HepG2 (cell line): Measurements from ENCODE around the gene ZFP90. TPM values are rescaled to one million over a fixed set of nuclear protein-coding genes. Genes with fewer than 3 reads are reported as not detected.

Source experiments
- IRX3 ChIP-seq: sonication (generic); formaldehyde crosslinking; IDR thresholded peaks from 2 replicates; pipeline ENCODE4 v1.8.1; 2023; ENCODE audit warnings: mild to moderate bottlenecking, low read depth, missing genetic modification reagents, borderline replicate concordance
- MEIS1 ChIP-seq: sonication (generic); formaldehyde crosslinking; IDR thresholded peaks from 2 replicates; pipeline ENCODE4 v1.9.0; 2021; ENCODE audit warnings: mild to moderate bottlenecking, missing genetic modification reagents, moderate library complexity, borderline replicate concordance
- NAIF1 ChIP-seq: sonication (generic); formaldehyde crosslinking; IDR thresholded peaks from 2 replicates; pipeline ENCODE4 v1.5.0; 2020; ENCODE audit warnings: mild to moderate bottlenecking, missing genetic modification reagents, borderline replicate concordance
- RFX1 ChIP-seq: fragments of 450-650 bp; IDR thresholded peaks from 2 replicates; pipeline ENCODE4 v1.6.1; 2017
- SAFB2 ChIP-seq: sonication (generic); formaldehyde crosslinking; IDR thresholded peaks from 2 replicates; pipeline ENCODE4 v1.5.1; 2020; ENCODE audit warnings: missing genetic modification reagents, low read depth, mild to moderate bottlenecking, borderline replicate concordance
- SOX13 ChIP-seq, 3 experiments: fragments of 450-650 bp in 1 of 3; sonication (generic) in 1 of 3; formaldehyde crosslinking in 1 of 3; IDR thresholded peaks in 2 of 3; conservative IDR thresholded peaks in 1 of 3; 2 replicates each; pipeline versions ENCODE4 v1.5.0 to v1.6.1; 2016 to 2020; ENCODE audit warnings: antibody characterized with exemption in 1 of 3, mild to moderate bottlenecking in 1 of 3, missing compliant biosample characterization in 1 of 3, missing genetic modification reagents in 1 of 3, moderate library complexity in 1 of 3
- TEAD2 ChIP-seq: sonication (generic); formaldehyde crosslinking; IDR thresholded peaks from 2 replicates; pipeline ENCODE4 v1.9.0; 2021; ENCODE audit warnings: missing genetic modification reagents
- TOPORS ChIP-seq: sonication (generic); formaldehyde crosslinking; IDR thresholded peaks from 2 replicates; pipeline ENCODE4 v1.8.0; 2023; ENCODE audit warnings: mild to moderate bottlenecking, missing genetic modification reagents
- ZNF205 ChIP-seq: IDR thresholded peaks from 2 replicates; pipeline ENCODE4 v1.6.1; 2018; ENCODE audit warnings: missing biosample characterization, missing genetic modification reagents
- ZNF672 ChIP-seq: sonication (generic); formaldehyde crosslinking; IDR thresholded peaks from 2 replicates; pipeline ENCODE4 v1.8.1; 2022; ENCODE audit warnings: missing genetic modification reagents
- polyA plus RNA-seq, 8 experiments: library from polyadenylated mRNA; depleted of rRNA in 3 of 8; stranded (reverse) in 7 of 8; unstranded in 1 of 8; fragments of >200 nt; fragmentation: Illumina TruSeq in 4 of 8; extraction: Trizol in 4 of 8; gene quantifications; 2 replicates each; pipeline versions ENCODE4 v1.2.1 to v1.2.3, GENCODE V29; 2011 to 2016; ENCODE audit warnings: low read depth in 4 of 8, missing spikeins in 1 of 8, mixed read lengths in 1 of 8; ENCODE audit not compliant: insufficient read depth in 1 of 8
- total RNA-seq, 5 experiments: library from RNA; depleted of rRNA; stranded (reverse); fragments of >200 nt; fragmentation: Illumina TruSeq; extraction: Trizol; gene quantifications; 2 replicates each; pipeline ENCODE4 v1.2.3, GENCODE V29; 2016; ENCODE audit warnings: low read depth in 1 of 5
- TF ChIP-seq, protein P1 (sequence below): sonication (generic); formaldehyde crosslinking; IDR thresholded peaks from 2 replicates; pipeline ENCODE4 v1.4.0; 2020; ENCODE audit warnings: missing genetic modification reagents, borderline replicate concordance
- TF ChIP-seq, protein P2 (sequence below): sonication (generic); formaldehyde crosslinking; IDR thresholded peaks from 2 replicates; pipeline ENCODE4 v1.4.0; 2020; ENCODE audit warnings: mild to moderate bottlenecking, missing genetic modification reagents, borderline replicate concordance
- TF ChIP-seq, protein P3 (sequence below): sonication (generic); formaldehyde crosslinking; IDR thresholded peaks from 2 replicates; pipeline ENCODE4 v1.5.0; 2020; ENCODE audit warnings: mild to moderate bottlenecking, missing genetic modification reagents, moderate library complexity
- TF ChIP-seq, protein P4 (sequence below): sonication (generic); formaldehyde crosslinking; IDR thresholded peaks from 2 replicates; pipeline ENCODE4 v1.5.1; 2020; ENCODE audit warnings: mild to moderate bottlenecking, missing genetic modification reagents

Gene ZFP90
- total and polyA plus RNA-seq, 2 of the 13 experiments (the other 11 are each of a cell fraction or from before 2014, with no cell fraction given) = 17.6 to 18.9 TPM

DNA sequence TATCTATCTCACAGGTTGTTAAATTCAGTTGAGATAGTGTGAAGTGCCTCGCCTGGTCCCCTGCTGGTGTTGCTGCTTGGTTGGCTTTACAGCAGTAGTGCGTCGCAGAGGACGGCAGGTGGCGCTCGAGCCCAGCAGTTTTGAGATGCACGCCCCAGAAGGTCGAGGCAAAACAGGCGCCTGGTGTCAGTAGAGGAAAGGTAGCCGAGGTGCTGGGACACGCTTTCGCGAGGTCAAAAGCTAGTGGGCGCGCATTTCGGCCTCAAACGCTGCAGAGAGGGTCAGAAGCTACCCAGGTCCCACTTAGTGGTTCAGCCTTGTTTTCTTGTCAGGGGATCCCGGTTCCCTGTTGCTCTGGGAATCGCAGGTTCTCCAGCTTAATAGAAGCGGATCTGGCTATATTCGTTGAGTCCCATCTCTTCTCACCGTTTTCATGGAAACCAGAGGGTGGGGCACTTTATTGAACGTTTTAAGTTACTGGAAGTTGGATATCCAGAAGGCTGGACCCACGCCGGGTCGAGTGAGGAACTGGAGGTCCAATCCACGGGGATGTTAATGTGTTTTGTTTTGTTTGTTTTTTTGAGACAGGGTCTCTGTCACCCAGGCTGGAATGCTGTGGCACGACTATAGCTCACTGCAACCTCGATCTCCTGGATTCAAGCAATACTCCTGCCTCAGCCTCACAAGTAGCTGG, 10.3 kb upstream of the ZFP90 start (continued):
- TF ChIP-seq NAIF1 (CRISPR knock-in tag) (no peak), MEIS1 (CRISPR knock-in tag) (peak; percentile 77; the same call in 1 of the 2 replicates), TEAD2 (no peak), SAFB2 (CRISPR knock-in tag) (no peak), ZNF205 (CRISPR knock-in tag) (peak; percentile 82), TOPORS (no peak), ZNF672 (CRISPR knock-in tag) (no peak), SOX13 (IDR thresholded peaks at IDR 0.05) (no peak), SOX13 (CRISPR knock-in tag; conservative IDR thresholded peaks at IDR 0.05 in 1 of 2, IDR thresholded peaks at IDR 0.05 in 1 of 2) (0 out of 4 replicates have a peak, but pooled peaks of 1 of the 2 experiments have one; percentile 23), IRX3 (CRISPR knock-in tag) (no peak), RFX1 (no peak)
- TF ChIP-seq, protein P1, sequence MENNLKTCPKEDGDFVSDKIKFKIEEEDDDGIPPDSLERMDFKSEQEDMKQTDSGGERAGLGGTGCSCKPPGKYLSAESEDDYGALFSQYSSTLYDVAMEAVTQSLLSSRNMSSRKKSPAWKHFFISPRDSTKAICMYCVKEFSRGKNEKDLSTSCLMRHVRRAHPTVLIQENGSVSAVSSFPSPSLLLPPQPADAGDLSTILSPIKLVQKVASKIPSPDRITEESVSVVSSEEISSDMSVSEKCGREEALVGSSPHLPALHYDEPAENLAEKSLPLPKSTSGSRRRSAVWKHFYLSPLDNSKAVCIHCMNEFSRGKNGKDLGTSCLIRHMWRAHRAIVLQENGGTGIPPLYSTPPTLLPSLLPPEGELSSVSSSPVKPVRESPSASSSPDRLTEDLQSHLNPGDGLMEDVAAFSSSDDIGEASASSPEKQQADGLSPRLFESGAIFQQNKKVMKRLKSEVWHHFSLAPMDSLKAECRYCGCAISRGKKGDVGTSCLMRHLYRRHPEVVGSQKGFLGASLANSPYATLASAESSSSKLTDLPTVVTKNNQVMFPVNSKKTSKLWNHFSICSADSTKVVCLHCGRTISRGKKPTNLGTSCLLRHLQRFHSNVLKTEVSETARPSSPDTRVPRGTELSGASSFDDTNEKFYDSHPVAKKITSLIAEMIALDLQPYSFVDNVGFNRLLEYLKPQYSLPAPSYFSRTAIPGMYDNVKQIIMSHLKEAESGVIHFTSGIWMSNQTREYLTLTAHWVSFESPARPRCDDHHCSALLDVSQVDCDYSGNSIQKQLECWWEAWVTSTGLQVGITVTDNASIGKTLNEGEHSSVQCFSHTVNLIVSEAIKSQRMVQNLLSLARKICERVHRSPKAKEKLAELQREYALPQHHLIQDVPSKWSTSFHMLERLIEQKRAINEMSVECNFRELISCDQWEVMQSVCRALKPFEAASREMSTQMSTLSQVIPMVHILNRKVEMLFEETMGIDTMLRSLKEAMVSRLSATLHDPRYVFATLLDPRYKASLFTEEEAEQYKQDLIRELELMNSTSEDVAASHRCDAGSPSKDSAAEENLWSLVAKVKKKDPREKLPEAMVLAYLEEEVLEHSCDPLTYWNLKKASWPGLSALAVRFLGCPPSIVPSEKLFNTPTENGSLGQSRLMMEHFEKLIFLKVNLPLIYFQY (CRISPR knock-in tag) = 0 out of 2 replicates have a peak, but pooled peaks have one; percentile 63
- TF ChIP-seq, protein P2, sequence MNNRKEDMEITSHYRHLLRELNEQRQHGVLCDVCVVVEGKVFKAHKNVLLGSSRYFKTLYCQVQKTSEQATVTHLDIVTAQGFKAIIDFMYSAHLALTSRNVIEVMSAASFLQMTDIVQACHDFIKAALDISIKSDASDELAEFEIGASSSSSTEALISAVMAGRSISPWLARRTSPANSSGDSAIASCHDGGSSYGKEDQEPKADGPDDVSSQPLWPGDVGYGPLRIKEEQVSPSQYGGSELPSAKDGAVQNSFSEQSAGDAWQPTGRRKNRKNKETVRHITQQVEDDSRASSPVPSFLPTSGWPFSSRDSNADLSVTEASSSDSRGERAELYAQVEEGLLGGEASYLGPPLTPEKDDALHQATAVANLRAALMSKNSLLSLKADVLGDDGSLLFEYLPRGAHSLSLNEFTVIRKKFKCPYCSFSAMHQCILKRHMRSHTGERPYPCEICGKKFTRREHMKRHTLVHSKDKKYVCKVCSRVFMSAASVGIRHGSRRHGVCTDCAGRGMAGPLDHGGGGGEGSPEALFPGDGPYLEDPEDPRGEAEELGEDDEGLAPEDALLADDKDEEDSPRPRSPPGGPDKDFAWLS = 0 out of 2 replicates have a peak, but pooled peaks have one; percentile 40
- TF ChIP-seq, protein P3, sequence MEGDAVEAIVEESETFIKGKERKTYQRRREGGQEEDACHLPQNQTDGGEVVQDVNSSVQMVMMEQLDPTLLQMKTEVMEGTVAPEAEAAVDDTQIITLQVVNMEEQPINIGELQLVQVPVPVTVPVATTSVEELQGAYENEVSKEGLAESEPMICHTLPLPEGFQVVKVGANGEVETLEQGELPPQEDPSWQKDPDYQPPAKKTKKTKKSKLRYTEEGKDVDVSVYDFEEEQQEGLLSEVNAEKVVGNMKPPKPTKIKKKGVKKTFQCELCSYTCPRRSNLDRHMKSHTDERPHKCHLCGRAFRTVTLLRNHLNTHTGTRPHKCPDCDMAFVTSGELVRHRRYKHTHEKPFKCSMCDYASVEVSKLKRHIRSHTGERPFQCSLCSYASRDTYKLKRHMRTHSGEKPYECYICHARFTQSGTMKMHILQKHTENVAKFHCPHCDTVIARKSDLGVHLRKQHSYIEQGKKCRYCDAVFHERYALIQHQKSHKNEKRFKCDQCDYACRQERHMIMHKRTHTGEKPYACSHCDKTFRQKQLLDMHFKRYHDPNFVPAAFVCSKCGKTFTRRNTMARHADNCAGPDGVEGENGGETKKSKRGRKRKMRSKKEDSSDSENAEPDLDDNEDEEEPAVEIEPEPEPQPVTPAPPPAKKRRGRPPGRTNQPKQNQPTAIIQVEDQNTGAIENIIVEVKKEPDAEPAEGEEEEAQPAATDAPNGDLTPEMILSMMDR = peak; percentile 99
- TF ChIP-seq, protein P4, sequence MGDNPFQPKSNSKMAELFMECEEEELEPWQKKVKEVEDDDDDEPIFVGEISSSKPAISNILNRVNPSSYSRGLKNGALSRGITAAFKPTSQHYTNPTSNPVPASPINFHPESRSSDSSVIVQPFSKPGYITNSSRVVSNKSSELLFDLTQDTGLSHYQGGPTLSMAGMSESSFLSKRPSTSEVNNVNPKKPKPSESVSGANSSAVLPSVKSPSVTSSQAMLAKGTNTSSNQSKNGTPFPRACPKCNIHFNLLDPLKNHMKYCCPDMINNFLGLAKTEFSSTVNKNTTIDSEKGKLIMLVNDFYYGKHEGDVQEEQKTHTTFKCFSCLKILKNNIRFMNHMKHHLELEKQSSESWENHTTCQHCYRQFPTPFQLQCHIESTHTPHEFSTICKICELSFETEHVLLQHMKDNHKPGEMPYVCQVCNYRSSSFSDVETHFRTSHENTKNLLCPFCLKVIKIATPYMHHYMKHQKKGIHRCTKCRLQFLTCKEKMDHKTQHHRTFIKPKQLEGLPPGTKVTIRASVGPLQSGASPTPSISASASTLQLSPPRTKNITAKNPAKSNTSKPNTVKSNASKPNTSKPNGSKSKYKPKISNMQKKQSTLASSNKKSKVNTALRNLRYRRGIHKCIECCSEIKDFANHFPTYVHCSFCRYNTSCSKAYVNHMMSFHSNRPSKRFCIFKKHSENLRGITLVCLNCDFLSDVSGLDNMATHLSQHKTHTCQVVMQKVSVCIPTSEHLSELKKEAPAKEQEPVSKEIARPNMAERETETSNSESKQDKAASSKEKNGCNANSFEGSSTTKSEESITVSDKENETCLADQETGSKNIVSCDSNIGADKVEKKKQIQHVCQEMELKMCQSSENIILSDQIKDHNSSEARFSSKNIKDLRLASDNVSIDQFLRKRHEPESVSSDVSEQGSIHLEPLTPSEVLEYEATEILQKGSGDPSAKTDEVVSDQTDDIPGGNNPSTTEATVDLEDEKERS = 0 out of 2 replicates have a peak, but pooled peaks have one; percentile 18
